COLO829 (cell line): ENCODE measurements around the gene SEBOX.

ENCODE experiments used
- DNase-seq: peaks from one replicate; pipeline ENCODE4 v3.0.0; 2012; ENCODE audit warnings: low spot score

Gene SEBOX, protein sequence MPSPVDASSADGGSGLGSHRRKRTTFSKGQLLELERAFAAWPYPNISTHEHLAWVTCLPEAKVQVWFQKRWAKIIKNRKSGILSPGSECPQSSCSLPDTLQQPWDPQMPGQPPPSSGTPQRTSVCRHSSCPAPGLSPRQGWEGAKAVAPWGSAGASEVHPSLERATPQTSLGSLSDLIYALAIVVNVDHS

DNA sequence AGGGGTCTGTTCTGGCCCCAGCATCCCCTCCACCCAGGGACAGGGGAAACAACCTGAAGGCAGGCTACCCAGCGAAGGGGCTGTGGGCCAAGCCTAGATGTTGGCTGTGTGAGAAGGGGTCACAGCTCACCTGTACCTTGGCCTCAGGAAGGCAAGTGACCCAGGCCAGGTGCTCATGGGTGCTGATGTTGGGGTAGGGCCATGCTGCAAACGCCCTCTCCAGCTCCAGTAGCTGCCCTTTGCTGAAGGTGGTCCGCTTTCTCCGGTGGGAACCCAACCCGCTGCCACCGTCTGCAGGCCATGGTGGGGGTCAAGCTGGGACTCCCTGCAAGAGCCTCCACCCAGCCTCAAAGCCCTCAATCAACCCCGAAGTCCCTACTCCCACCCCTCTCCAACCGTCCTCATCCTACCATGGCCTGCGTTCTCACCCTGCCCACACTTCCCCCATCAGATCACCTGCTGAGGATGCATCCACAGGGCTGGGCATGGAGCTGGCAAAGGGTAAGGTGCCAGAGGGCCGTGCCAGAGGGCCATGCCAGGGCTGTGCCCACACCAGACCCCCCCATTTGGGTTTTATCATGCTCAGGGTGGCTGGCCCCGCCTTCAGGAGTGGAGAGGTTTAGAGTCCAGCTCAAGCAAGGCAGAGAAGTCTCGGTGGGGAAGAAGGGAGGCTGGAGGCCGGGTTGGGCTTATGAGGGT, at the start of gene SEBOX:
TSS of gene SEBOX (minus strand) at position 535 of the 699 bp plus-strand sequence. CDS start at position 487, 48 bp downstream.
- DNase-seq: no peak

DNA sequence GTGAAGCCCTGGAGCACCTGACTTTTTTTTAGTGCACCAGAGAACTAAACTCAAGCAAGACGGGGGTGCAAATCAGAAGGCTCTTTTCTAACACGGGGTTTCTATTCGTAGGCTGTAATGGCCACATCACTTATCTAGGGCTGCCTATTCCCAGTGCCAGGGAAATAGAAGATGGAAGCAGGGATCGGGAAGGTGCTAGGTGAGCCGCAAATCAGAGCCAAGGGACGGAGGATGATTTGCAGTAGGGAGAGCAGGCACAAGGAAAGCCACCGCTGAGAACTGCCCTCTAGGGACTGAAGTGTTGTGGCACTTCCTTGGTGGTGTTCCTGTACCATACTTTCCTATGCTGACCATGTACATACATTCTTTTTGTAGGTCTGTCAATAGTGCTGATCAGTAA, 48.8 kb upstream of the SEBOX start:
- no peak for DNase-seq

DNA sequence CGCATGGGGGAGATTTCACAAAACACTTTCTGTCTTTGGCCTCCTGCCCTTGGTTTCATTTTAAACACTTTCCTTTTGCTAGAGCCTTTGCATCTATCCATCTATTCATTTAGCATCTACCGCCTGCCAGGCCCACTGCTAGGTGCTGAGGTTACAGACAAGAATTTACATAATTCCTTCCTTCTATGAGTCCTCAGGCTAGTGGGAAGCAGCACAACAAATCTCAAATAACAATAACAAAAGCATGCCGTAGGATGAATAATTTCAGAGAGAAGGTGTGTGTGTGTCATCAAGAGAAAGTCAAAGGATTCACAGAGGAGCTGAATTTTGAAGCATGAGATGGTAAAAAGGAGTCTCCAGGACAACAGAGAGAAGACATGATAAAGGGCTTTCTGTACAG, 47.1 kb upstream of the SEBOX start:
- no peak for DNase-seq

DNA sequence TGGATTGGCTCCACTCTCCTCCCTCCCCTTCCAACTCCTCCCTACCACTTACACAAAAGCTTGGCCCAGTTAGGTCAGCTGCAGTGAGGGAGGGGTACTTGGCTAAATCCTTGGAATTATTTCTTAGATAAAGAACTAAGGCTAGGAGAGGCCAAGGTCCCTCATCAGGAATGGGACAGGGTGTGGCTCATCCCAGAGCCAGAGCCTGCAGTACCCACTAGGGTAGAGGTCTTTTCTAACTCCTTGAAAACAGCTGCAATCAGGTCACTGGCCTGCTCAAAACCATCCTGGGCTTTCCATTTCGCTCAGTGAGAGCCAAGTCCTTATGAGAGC, 42.9 kb upstream of the SEBOX start:
- no peak for DNase-seq

DNA sequence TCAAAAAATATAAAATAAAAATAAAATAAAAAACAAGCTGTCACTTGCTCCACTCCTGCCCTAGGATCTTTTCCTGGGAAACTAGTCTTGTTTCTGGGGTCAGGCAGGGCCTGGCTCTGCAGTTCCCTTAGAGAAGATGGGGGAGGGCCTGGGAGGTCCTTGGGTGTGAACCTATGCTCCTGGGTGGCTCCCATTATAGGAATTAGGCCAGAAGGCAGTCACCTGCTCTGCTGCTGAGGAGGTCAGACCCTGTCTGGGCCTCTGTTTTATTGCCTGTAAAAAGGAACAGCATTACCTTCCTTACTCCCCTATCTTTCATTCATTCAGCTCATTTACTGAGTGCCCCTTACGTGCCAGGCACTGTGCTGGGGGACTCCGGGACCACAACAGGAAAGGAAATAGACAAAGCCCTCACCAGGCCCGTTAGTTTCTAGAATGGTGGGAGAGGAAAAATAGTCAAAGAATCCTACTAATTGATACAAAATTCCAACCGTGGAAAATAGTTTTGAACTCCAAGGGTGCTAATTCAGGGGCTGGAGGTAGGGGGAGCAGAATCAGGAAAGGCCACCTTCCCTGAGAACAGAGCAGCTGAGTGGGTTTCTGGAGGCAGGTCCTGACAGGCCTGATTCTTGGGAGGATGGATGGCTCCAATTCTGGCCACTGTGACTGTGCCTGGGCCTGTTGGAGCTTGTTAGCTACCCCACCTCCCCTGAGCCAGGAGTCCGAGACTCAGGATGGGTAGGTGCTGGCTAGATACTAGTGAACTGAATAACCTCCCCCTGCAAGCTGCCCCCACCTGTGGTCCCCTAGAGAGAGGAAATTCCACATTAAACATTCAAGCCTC, 42.4 kb upstream of the SEBOX start:
- no peak for DNase-seq

DNA sequence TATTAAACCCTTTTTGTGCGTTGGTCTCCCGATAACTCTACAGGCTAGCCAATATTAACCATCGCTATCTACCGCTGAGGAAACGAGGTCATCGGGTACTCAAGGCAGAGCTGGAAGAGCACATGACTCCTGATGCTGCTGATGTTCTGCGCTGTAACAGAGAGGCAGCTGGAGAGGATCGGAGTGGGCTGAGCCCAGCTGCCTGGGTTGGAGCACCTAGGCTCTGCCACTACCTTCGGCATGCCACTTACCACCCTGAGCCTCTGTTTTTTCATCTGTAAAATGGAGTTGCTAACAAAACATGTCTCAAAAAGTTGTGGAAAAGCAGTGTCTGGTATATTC, 41.4 kb upstream of the SEBOX start:
- no peak for DNase-seq

DNA sequence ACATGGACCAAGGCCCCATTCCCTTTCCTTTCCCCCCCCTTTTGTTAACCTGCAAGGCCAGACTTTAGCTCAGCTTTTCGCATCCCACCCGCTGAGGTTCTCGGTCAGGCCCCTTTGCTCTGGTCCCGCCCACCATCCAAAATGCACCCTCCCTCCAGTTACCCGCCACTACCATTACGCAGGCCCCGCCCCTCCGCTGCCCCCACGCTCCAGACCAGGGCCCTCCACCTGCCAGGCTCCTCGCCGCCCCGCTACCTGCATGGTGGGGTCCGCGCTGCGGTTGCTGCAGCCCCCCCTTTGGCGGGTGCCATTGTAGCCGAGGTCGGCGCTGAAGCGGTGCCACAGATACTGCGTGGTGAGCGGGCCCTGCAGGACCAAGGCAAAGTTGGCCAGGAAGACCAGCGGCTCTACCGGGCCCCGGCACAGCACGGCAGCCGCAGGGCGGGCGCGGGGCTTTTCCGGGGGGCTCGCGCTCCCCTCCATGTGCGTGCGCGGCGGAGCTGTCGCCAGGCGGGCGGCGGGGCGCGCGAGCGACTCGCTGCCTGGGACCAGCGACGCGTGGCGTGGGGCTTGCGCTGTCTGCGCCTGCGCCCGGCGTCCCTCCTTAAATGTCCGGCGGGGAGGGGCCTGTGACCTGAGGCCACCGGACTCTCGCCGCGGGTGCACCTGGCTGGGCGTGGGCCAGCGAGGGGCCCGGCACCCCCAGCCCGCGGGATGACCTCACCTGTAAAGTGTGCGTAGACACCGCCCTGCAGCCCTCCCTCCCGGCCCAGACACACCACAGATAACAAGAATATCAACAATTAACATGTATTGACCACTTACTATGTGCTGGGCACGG, 40.9 kb upstream of the SEBOX start, which contains the start of gene SLC46A1:
TSS of gene SLC46A1 (minus strand) at position 581 of the 841 bp plus-strand sequence. CDS start at position 483, 98 bp downstream.
- peak; percentile 43 for DNase-seq

DNA sequence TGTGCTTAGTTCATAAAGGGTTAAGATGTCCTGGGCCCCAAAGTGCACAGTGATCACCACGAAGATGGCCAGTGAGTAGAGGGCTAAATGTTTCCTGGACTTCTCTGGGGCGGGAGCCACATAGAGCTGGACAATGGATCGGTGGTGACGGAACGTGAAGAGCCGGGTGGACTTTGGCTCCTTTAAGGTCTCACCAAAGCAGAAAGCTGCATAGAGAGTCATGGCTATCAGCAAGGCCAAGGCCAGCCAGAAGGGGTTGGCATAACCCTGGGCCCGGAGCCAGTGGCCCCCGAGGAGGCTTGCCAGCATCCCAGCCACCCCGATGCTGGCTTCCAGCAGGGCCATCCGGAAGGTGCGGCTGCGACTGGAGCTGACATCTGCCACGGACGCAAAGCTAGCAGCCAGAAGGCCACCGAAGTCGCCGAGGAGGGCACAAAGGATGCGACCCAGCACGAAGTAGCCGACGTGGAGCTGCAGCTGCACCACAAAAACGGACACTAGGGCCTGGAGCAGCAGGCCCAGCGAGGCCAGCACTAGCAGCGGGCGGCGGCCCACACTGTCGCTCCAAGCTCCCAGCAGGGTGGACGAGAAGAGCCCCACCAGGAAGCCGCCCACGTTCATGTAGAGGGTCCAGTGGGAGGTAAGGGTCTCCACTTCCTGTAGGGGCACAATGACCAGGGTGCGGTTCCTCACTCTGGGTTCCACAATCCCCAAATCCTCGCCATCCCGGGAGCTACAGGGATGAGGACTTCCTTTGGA, 40.0 kb upstream of the SEBOX start:
- DNase-seq: no peak

DNA sequence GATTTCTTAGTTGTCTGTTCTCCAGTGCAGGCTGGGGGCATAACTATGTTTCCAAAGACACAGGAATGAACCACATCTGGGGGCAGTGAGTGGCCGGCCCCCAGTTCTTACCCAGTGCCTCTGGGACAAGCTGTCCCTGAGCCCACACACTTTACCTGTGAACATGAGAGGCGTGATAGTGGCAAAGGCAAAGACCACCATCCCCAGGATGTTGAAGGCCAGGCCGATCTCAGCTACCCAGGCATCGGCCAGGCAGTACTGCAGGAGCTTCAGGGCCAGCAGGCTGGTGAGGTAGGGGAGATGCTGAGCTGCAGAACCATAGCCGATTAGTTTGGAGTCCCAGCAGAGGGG, 39.4 kb upstream of the SEBOX start:
- DNase-seq: no peak

DNA sequence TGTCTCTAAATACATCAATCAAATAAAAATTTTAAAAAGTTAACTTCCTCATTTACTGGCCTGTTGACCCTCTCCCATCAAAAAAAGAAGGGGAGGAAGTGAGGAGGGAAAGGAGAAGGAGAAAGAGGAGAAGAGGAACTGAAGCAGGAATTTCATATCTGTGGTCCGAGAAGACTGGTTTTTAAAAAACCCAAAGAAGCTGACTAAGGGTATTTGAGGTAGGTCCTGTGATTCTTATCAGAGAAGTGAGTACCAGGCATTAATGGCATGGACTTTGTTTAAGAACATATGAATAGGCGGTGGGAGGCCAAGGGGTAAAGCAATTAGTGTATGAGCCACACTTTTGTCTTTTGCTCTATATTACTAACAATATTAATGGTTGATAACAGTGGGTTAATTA, 39.0 kb upstream of the SEBOX start:
- DNase-seq: no peak

DNA sequence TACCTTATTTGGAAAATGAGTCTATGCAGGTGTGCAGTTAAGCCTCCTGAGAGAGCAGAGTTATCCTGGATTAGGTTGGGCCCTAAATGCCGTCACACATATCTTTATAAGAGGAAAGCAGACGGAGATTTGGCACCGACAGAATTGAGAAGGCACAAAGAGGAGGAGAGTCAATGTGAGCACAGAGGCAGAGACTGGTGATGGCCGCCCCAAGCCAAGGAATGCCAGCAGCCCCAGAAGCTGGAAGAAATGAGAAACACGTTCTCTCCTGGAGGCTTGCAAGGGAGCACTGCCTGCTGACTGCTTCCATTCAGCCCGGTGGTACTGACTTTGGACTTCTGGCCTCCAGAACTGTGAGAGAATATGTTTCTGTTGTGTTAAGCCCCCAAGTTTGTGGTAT, 37.8 kb upstream of the SEBOX start:
- no peak for DNase-seq

DNA sequence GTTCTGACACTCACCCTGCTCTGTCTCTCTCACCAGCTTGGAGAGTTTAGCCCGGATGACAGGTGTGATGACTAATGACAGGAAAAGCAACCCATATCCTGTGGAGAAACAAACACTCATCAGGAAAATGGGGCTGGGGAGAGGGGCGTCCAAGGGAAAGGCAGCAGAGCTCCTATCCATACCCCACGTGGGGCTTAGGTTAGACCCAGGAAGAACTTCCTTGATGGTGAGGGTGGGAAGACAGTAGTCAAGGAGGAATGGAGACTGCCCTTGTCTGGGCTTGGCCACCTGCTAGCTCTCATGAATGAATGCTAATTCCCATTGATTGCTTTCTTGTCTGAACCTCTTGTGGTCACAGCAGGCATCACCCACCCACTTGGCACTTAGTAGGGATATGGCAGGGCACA, 37.2 kb upstream of the SEBOX start:
- DNase-seq: no peak

DNA sequence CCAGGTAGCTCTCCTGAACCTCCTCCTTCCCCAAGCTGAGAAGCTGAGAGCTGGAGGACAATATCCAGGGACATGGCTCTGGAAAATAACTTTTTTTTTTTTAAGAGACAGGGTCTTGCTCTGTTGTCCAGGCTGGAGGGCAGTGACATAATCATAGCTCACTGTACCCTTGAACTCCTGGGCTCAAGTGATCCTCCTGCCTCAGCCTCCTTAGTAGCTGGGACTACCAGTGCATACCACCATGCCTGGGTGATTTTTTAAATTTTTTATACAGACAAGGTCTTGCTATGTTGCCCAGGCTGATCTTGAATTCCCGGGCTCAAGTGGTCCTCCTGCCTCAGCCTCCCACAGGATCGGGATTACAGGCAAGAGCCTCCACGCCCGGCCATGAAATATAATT, 34.8 kb upstream of the SEBOX start:
- no peak for DNase-seq

DNA sequence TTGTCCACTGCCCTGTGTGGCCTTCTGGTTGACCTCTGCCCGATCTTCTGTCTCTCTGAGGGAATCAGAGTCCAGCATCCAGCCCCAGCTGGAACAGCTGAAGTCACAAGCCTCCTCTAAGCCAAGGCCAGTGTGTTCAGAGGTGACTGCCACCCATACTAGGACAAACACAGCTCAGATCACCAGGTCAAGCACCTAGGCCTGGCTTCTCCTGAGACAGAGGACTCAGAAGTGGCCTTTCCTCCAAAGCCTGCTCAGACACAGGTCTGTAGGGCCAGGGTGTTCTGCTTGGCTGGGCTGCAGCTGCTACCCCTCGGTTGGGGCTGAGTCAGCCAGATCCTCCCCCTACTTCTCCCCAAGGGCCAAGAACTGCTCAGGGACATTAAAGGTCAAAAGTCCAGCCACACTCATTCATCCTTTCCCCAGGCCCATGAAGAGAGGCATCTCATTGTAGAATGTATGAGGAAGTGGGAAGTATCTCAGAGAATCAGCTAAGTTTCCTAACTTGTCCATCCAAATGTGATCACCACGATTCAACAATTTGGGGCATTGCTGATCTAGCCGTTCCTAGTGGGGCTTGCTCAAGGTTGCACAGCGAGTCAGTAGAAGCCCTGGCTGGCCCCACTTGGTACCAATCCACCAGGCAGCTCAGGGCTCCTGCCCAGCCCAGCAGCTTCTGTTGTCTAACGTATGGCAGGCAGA, 33.4 kb upstream of the SEBOX start:
- DNase-seq: no peak

DNA sequence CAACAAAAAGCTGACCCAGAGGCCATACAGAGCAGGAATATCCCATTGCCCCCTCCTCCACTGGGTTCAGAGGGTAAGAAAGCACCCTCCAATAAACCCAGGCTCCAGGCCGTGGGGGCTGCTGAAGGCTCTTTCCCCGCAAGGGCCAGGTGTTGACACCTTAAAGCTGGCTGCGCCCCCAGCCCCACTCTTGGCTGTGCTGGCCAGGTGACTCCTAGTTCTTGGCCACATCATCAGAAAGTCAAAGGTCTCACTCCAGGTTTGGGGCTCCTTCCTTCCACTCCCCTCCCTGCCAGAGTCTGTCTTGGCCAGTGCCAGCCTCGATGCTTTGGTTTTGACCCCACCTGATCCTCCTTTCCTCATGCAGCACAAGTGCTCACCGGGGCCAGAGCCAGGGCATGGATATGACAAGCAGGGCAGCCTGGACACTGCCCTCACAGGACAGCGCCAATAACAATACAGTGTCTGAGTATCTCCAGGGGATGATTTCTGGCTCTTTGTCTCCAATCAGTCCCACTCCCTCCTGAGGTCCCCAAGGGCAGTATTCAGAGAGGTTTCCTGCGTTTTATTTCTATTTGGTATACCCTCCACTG, 32.8 kb upstream of the SEBOX start:
- DNase-seq: no peak

DNA sequence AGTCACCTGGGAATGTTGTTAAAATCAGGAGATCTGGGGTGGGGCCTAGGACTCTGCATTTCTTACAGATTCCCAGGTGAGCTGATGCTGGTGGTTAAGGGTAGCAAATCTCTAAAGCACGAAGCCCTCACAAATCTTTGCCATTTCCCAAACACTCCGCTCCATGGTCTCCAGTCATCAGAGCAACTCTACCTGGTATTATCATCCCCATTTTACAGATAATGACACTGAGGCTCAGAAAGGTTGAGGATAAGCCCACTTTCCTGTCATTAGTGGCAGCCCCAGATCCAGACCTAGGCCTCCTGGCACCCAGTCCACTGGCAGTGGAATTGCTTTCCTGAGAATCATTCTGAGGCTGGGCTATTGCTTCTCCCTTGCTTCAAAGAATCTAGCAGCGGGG, 32.3 kb upstream of the SEBOX start:
- DNase-seq: no peak

DNA sequence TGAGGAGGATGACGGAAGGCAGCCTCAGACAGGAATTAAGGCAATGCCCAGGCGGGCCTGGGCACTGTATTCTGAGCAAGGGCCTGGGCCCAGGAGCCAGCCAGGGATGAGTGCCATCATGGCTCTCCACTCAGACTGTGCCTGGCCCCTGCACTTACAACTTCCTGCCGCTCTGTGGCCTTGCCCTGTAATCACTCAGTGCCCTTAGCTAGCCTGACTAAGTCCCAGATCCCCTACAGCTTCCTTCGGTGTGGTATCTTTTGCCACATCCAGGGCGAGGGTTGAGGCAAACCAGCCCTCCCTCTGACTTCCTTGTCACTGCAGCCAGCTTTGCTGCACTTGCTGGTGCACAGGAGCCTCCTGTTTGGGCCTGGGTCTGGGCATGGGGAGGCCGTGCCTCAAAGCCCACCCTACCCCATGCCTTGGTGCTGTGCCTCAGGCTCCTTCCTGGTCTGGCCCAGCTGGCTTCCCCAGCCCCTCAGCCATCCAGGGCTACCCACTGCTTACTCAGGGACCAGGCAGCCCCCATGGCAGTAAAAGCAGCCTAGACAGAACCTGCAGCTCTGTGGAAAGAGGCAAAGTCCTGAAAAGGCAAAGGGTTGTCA, 31.7 kb upstream of the SEBOX start:
- DNase-seq: no peak

DNA sequence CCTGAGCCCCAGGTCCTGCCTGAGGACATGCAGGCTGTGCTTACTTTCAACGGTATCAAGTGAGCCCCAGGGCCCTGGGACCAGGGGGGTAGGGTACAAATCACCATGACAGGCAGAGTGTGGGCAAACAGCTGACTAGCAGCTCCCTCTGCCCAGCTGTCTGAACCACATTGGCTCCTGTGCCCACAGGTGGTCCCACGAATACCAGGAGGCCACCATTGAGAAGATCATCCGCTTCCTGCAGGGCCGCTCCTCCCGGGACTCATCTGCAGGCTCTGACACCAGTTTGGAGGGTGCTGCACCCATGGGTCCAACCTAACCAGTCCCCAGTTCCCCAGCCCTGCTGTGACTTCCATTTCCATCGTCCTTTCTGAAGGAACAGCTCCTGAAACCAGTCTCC, 31.0 kb upstream of the SEBOX start:
- no peak for DNase-seq

DNA sequence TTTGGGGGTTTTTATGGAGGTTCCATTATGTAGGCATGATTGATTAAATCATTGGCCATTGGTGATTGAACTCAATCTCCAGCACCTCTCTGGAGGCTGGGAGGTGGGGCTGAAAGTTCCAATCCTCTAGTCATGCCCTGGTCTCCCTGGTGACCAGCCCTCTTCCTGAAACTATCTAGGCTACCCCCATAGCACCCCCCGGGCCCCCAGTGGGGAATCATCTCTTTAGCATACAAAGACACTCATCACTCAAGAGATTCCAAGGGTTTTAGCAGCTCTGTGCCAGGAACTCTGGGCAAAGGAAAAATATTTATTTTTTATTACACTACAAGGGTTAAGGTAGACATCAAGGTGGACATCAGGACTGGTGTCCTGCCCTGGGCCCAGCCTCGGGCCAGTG, 30.4 kb upstream of the SEBOX start:
- DNase-seq: no peak
